Progenitor cell of endocrine pancreas (in vitro differentiated cells): Measurements from ENCODE around the gene NANS. TPM values are rescaled to one million over a fixed set of nuclear protein-coding genes. Genes with fewer than 3 reads are reported as not detected.
"Not testable (repeated sequence)": the region's sequence is repeated elsewhere in the genome, so short reads cannot be mapped to it uniquely, and the experiment has no call there.

ENCODE experiments used
- DNase-seq: peaks from one replicate; pipeline ENCODE4 v3.0.0; 2021; ENCODE audit warnings: low spot score; ENCODE audit not compliant: unreplicated experiment
- H3K27ac Mint-ChIP-seq: 2 replicates; pipeline ENCODE4 v1.8.0; 2021; ENCODE audit warnings: mild to moderate bottlenecking, moderate library complexity, mixed read lengths
- H3K27me3 Mint-ChIP-seq: 2 replicates; pipeline ENCODE4 v1.8.0; 2021; ENCODE audit warnings: mixed read lengths
- H3K36me3 Mint-ChIP-seq: 2 replicates; pipeline ENCODE4 v1.8.0; 2022; ENCODE audit warnings: mixed read lengths; ENCODE audit not compliant: insufficient read depth
- H3K4me1 Mint-ChIP-seq: 2 replicates; pipeline ENCODE4 v1.8.0; 2021; ENCODE audit warnings: low read depth, mixed read lengths
- H3K4me3 Mint-ChIP-seq: 2 replicates; pipeline ENCODE4 v1.8.0; 2021; ENCODE audit warnings: low read depth, mild to moderate bottlenecking, moderate library complexity, mixed read lengths
- H3K9me3 Mint-ChIP-seq: 2 replicates; pipeline ENCODE4 v1.8.0; 2021; ENCODE audit warnings: low read depth, mixed read lengths
- total RNA-seq: library from RNA; stranded (reverse); gene quantifications from 2 replicates; pipeline ENCODE4 v1.2.1, GENCODE V29; 2021
- TF ChIP-seq, protein P1 (sequence below): fragments of 200-600 bp; sonication (generic); IDR thresholded peaks from one replicate; pipeline ENCODE4 v1.5.0; 2021; ENCODE audit warnings: antibody characterized with exemption, mild to moderate bottlenecking; ENCODE audit not compliant: unreplicated experiment

Gene NANS
- total RNA-seq, 1 donor from 2014 or later = 31.9 TPM

DNA sequence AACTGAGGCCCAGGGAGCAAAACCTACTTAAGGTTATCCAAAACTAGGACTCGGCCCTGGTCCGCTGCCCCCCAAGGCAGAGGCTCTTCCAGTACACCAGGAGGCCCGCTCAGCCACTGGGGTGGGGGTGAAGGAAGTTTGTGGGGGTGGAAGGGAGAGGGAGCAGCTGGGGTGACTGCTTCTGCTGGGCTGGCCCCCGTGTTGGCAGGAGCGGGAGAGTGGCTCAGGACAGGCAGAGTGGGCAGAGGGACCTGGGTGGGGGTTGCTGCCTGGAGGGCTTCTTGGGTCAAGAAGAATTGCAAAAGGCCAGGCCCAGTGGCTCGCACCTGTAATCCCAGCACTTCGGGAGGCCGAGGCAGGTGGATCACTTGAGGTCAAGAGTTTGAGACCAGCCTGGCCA, 70.7 kb downstream of the NANS start:
- Mint-ChIP-seq H3K9me3 (no peaks in the 10 kb centered on the region), H3K27me3 (no peaks in the 10 kb centered on the region), H3K36me3 (no peaks in the 10 kb centered on the region), H3K4me3 (no peak overlapping the region), H3K4me1 (no peaks in the 10 kb centered on the region), H3K27ac (no peak overlapping the region)
- DNase-seq = no peak
- TF ChIP-seq, protein P1, sequence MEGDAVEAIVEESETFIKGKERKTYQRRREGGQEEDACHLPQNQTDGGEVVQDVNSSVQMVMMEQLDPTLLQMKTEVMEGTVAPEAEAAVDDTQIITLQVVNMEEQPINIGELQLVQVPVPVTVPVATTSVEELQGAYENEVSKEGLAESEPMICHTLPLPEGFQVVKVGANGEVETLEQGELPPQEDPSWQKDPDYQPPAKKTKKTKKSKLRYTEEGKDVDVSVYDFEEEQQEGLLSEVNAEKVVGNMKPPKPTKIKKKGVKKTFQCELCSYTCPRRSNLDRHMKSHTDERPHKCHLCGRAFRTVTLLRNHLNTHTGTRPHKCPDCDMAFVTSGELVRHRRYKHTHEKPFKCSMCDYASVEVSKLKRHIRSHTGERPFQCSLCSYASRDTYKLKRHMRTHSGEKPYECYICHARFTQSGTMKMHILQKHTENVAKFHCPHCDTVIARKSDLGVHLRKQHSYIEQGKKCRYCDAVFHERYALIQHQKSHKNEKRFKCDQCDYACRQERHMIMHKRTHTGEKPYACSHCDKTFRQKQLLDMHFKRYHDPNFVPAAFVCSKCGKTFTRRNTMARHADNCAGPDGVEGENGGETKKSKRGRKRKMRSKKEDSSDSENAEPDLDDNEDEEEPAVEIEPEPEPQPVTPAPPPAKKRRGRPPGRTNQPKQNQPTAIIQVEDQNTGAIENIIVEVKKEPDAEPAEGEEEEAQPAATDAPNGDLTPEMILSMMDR = no peak

DNA sequence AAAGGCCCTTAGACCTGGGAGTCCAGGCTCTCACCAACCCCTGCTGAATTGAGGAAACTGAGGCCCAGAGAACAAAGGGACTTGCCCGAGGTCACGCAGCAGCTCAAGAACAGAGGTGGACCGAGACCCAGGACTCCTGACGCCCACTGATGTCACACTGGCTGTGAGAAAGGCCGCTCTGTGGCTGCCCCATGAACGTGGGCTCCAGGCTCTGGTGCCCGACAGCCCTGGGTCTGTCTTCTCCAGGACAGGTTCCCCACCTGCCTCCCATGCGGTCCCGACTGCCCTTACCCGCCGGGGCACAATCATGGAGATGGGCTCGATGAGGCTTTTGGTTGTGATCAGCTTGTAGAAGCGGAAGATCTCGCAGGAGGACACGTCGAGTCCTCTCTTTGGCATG, 71.8 kb downstream of the NANS start:
- no peak overlapping the region for H3K27ac Mint-ChIP-seq
- H3K9me3 Mint-ChIP-seq = no peaks in the 10 kb centered on the region
- no peak overlapping the region for H3K4me3 Mint-ChIP-seq
- no peaks in the 10 kb centered on the region for H3K4me1 Mint-ChIP-seq
- H3K27me3 Mint-ChIP-seq = no peaks in the 10 kb centered on the region
- H3K36me3 Mint-ChIP-seq = no peaks in the 10 kb centered on the region
- DNase-seq = no peak
- TF ChIP-seq, protein P1 = no peak

DNA sequence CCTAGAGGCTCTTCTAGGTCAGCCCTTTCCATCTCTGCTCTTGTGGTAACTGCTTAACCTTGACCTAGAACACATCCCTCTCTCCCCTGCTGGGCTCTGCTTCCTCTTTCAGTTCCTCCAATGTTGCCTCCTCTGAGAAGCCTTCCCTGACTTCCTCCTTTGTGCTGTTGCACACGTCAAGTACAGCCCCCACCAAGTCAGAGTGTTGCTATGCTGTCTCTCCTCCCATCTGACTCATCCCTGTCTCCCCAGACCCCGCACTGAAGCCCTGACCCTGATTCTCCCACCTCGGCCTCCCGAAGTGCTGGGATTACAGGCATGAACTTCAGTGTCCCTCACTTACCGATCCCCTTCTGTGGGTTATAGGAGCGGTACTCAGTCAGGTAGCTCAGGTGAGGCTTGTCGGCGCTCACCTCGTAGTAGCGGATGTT, 72.9 kb downstream of the NANS start:
- Mint-ChIP-seq H3K36me3 (no peaks in the 10 kb centered on the region), H3K27me3 (no peaks in the 10 kb centered on the region), H3K27ac (no peak overlapping the region), H3K4me3 (no peak overlapping the region), H3K4me1 (no peaks in the 10 kb centered on the region), H3K9me3 (no peaks in the 10 kb centered on the region)
- DNase-seq = no peak
- TF ChIP-seq, protein P1 = no peak

DNA sequence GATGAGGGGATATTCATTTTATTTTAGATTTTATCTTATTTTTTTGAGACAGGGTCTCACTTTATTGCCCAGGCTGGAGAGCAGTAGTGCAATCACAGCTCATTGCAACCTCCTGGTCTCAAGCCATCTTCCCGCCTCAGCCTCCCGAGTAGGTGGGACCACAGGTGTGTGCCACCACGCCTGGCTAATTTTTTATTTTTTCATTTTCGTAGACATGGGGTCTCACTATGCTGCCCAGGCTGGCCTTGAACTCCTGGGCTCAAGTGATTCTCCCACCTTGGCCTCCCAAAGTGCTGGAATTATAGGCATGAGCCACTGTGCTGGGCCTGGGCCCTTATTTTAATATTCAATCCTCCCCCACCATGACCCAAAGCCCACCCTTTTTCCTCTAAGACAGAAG, 73.5 kb downstream of the NANS start:
- H3K4me1 Mint-ChIP-seq, H3K36me3 Mint-ChIP-seq, DNase-seq, H3K27me3 Mint-ChIP-seq, H3K27ac Mint-ChIP-seq, H3K4me3 Mint-ChIP-seq, H3K9me3 Mint-ChIP-seq: not testable (repeated sequence)

DNA sequence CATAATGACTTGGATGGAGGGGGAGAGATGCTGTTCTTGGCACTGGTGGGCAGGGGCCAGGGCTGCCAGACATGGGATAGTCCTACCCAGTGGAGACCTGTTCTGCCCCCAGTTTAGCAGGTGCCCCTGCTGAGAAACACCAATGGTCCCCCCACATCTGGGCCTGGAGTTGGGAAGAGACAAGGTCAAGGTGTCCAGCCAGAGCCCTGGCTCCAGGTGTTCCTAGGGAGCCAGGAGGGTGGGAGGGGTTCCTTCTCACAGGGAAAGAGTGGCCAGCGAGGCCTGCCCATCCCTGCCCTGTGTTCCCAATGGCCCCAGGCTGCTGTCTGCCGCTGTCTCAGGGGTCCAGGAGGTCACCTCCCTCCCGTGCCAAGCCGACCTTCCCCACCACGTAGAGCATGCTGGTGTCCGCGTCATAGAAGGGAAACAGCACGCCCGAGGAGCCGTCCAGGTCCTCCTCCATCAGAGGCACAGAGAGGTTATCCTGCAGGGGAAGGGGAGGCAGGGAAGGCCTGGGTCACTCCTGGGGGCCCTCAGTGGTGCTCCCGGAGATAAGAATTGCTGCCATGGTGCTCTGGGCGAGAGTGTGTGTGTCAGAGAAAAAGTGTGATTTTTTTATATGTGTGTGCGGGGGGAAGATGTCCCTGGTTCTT, 74.2 kb downstream of the NANS start:
- no peaks in the 10 kb centered on the region for H3K36me3 Mint-ChIP-seq
- TF ChIP-seq, protein P1 = no peak
- H3K27me3 Mint-ChIP-seq = no peaks in the 10 kb centered on the region
- DNase-seq = no peak
- no peak overlapping the region for H3K27ac Mint-ChIP-seq
- H3K9me3 Mint-ChIP-seq = no peaks in the 10 kb centered on the region
- H3K4me3 Mint-ChIP-seq = no peak overlapping the region
- no peaks in the 10 kb centered on the region for H3K4me1 Mint-ChIP-seq

DNA sequence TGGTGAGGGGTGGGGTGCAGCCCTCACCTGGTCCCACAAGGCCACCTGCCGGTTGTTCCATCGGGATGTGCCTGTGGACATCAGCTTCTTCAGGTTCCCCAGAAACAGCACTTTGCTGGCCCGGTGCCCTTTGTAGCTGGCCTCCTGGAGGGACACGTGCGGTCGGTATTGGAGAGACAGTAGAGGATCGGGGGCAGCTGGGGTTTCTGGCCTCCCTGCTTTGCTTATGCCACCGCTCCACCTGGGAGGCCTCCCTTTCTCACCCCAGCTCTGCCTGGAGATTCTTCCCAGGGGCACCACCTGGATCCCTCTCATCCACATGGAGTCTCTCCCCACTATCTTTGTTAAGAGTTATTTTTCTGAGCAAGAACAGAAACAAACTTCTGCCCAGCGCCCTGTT, 75.6 kb downstream of the NANS start:
- Mint-ChIP-seq H3K4me3 (no peak overlapping the region), H3K9me3 (no peaks in the 10 kb centered on the region), H3K27ac (no peak overlapping the region), H3K36me3 (no peaks in the 10 kb centered on the region), H3K4me1 (no peaks in the 10 kb centered on the region), H3K27me3 (no peaks in the 10 kb centered on the region)
- TF ChIP-seq, protein P1 = no peak
- DNase-seq = no peak
